ENCODE data around the gene HIVEP3.

Gene HIVEP3

GRCh38 chr1:41479000-41479807 lies 439.5 kb downstream of the HIVEP3 start:
- no CpG with 5 or more reads among the region's 19 CpGs for WGBS, 2 donors (ENCODE audit: extremely low coverage in 2 of 2, insufficient read length in 2 of 2, insufficient replicate concordance in 1 of 2)
- no peak overlapping the region for H2AFZ ChIP-seq (ENCODE audit: low read length)
- no peak overlapping the region for H3K9ac ChIP-seq (ENCODE audit: low read depth, low read length, poor library complexity)
- no peaks in the 10 kb centered on the region for H3K27me3 ChIP-seq (ENCODE audit: control insufficient read depth in 3 of 3, insufficient read depth in 3 of 3, low read depth in 1 of 3, low read length in 3 of 3)
- H2BK12ac ChIP-seq (ENCODE audit: low read length): peak overlapping the region; percentile 91
- DNase-seq (ENCODE audit: low spot score): no peak
- H3K18ac ChIP-seq (ENCODE audit: low read length): peak overlapping the region; percentile 78
- peak overlapping the region; percentile 89 for H3K23ac ChIP-seq (ENCODE audit: low read depth, low read length, poor library complexity)
- H3K4ac ChIP-seq (ENCODE audit: low read length): no peak overlapping the region
- no peaks in the 10 kb centered on the region for H3K9me3 ChIP-seq (replicated peaks in 1 of 2; ENCODE audit: control insufficient read depth in 2 of 2, insufficient read depth in 1 of 2, low read depth in 1 of 2, low read length in 2 of 2)
- H3K4me2 ChIP-seq (ENCODE audit: insufficient read depth, low read length, poor library complexity, severe bottlenecking): no peak overlapping the region
- H3K4me1 ChIP-seq (ENCODE audit: control insufficient read depth in 2 of 2, insufficient read depth in 1 of 2, low read depth in 1 of 2, low read length in 2 of 2): peaks cover 18 to 32% of the 10 kb centered on the region in 2 donors
- H3K14ac ChIP-seq (ENCODE audit: low read length): peak overlapping the region; percentile 76
- peak overlapping the region; percentile 17 for H2BK120ac ChIP-seq (ENCODE audit: low read depth, low read length)
- H3K4me3 ChIP-seq (ENCODE audit: low read length in 2 of 2): no peak overlapping the region
- H3K27ac ChIP-seq (replicated peaks; ENCODE audit: low read length): no peak overlapping the region
- no peak overlapping the region for H4K8ac ChIP-seq (ENCODE audit: low read depth, low read length)
- H3K36me3 ChIP-seq (replicated peaks in 1 of 2; ENCODE audit: control insufficient read depth in 2 of 2, insufficient read depth in 2 of 2, low read length in 2 of 2): no peaks in the 10 kb centered on the region
- peak overlapping the region; percentile 93 for H2AK5ac ChIP-seq (ENCODE audit: low read depth, low read length)
- peak overlapping the region; percentile 32 for H4K91ac ChIP-seq (ENCODE audit: low read depth, low read length, poor library complexity)
- peak overlapping the region; percentile 63 for H2BK15ac ChIP-seq (ENCODE audit: low read length)
- H2BK5ac ChIP-seq (ENCODE audit: low read length): peak overlapping the region; percentile 42
- no peaks in the 10 kb centered on the region for H3K79me1 ChIP-seq (ENCODE audit: low read depth, low read length)

- Histone ChIP-seq H4K8ac (ENCODE audit: low read depth, low read length) (no peak overlapping the region), H3K4me3 (ENCODE audit: low read length in 2 of 2) (no peak overlapping the region), H3K9me3 (replicated peaks in 1 of 2; ENCODE audit: control insufficient read depth in 2 of 2, insufficient read depth in 1 of 2, low read depth in 1 of 2, low read length in 2 of 2) (no peaks in the 10 kb centered on the region), H3K4me1 (ENCODE audit: control insufficient read depth in 2 of 2, insufficient read depth in 1 of 2, low read depth in 1 of 2, low read length in 2 of 2) (peaks cover 18 to 30% of the 10 kb centered on the region in 2 donors), H3K23ac (ENCODE audit: low read depth, low read length, poor library complexity) (peak overlapping the region; percentile 47), H3K27me3 (ENCODE audit: control insufficient read depth in 3 of 3, insufficient read depth in 3 of 3, low read depth in 1 of 3, low read length in 3 of 3) (no peaks in the 10 kb centered on the region), H2BK120ac (ENCODE audit: low read depth, low read length) (no peak overlapping the region), H2BK12ac (ENCODE audit: low read length) (no peak overlapping the region), H3K14ac (ENCODE audit: low read length) (no peak overlapping the region), H4K91ac (ENCODE audit: low read depth, low read length, poor library complexity) (no peak overlapping the region), H3K4me2 (ENCODE audit: insufficient read depth, low read length, poor library complexity, severe bottlenecking) (no peak overlapping the region), H3K79me1 (ENCODE audit: low read depth, low read length) (no peaks in the 10 kb centered on the region), H3K4ac (ENCODE audit: low read length) (no peak overlapping the region), H2BK5ac (ENCODE audit: low read length) (no peak overlapping the region), H3K9ac (ENCODE audit: low read depth, low read length, poor library complexity) (no peak overlapping the region), H3K27ac (replicated peaks; ENCODE audit: low read length) (no peak overlapping the region), H3K18ac (ENCODE audit: low read length) (no peak overlapping the region), H3K36me3 (replicated peaks in 1 of 2; ENCODE audit: control insufficient read depth in 2 of 2, insufficient read depth in 2 of 2, low read length in 2 of 2) (no peaks in the 10 kb centered on the region), H2BK15ac (ENCODE audit: low read length) (peak overlapping the region; percentile 6), H2AFZ (ENCODE audit: low read length) (no peak overlapping the region), H2AK5ac (ENCODE audit: low read depth, low read length) (peak overlapping the region; percentile 90)
- WGBS, 2 donors (ENCODE audit: extremely low coverage in 2 of 2, insufficient read length in 2 of 2, insufficient replicate concordance in 1 of 2): no CpG with 5 or more reads among the region's 12 CpGs
- DNase-seq (ENCODE audit: low spot score): no peak
Measured at GRCh38 chr1:41478118-41478748, 440.5 kb downstream of the HIVEP3 start.

GRCh38 chr1:41476807-41477361 lies 441.8 kb downstream of the HIVEP3 start:
- no peak overlapping the region for H3K9ac ChIP-seq (ENCODE audit: low read depth, low read length, poor library complexity)
- no CpG with 5 or more reads among the region's 11 CpGs for WGBS, 2 donors (ENCODE audit: extremely low coverage in 2 of 2, insufficient read length in 2 of 2, insufficient replicate concordance in 1 of 2)
- H4K8ac ChIP-seq (ENCODE audit: low read depth, low read length): no peak overlapping the region
- H2BK5ac ChIP-seq (ENCODE audit: low read length): peak overlapping the region; percentile 33
- H3K14ac ChIP-seq (ENCODE audit: low read length): no peak overlapping the region
- H3K27ac ChIP-seq (replicated peaks; ENCODE audit: low read length): no peak overlapping the region
- H3K36me3 ChIP-seq (replicated peaks in 1 of 2; ENCODE audit: control insufficient read depth in 2 of 2, insufficient read depth in 2 of 2, low read length in 2 of 2): no peaks in the 10 kb centered on the region
- H4K91ac ChIP-seq (ENCODE audit: low read depth, low read length, poor library complexity): no peak overlapping the region
- H3K18ac ChIP-seq (ENCODE audit: low read length): peak overlapping the region; percentile 84
- no peaks in the 10 kb centered on the region for H3K9me3 ChIP-seq (replicated peaks in 1 of 2; ENCODE audit: control insufficient read depth in 2 of 2, insufficient read depth in 1 of 2, low read depth in 1 of 2, low read length in 2 of 2)
- H2BK12ac ChIP-seq (ENCODE audit: low read length): no peak overlapping the region
- H2AK5ac ChIP-seq (ENCODE audit: low read depth, low read length): peak overlapping the region; percentile 78
- H3K23ac ChIP-seq (ENCODE audit: low read depth, low read length, poor library complexity): peak overlapping the region; percentile 77
- no peak for DNase-seq (ENCODE audit: low spot score)
- peaks cover 13 to 25% of the 10 kb centered on the region in 2 donors for H3K4me1 ChIP-seq (ENCODE audit: control insufficient read depth in 2 of 2, insufficient read depth in 1 of 2, low read depth in 1 of 2, low read length in 2 of 2)
- no peak overlapping the region for H2BK120ac ChIP-seq (ENCODE audit: low read depth, low read length)
- no peak overlapping the region for H2BK15ac ChIP-seq (ENCODE audit: low read length)
- H3K27me3 ChIP-seq (ENCODE audit: control insufficient read depth in 3 of 3, insufficient read depth in 3 of 3, low read depth in 1 of 3, low read length in 3 of 3): no peaks in the 10 kb centered on the region
- H3K4ac ChIP-seq (ENCODE audit: low read length): no peak overlapping the region
- no peak overlapping the region for H3K4me2 ChIP-seq (ENCODE audit: insufficient read depth, low read length, poor library complexity, severe bottlenecking)
- H3K4me3 ChIP-seq (ENCODE audit: low read length in 2 of 2): no peak overlapping the region
- no peak overlapping the region for H2AFZ ChIP-seq (ENCODE audit: low read length)
- H3K79me1 ChIP-seq (ENCODE audit: low read depth, low read length): no peaks in the 10 kb centered on the region
